HFFc6 (cell line): Measurements from ENCODE around the gene SDK2. TPM values are rescaled to one million over a fixed set of nuclear protein-coding genes. Genes with fewer than 3 reads are reported as not detected.

ENCODE experiments used
- DNase-seq: peaks from one replicate; pipeline ENCODE4 v3.0.0-alpha.2; 2018
- H3K27ac Mint-ChIP-seq: 2 replicates; pipeline ENCODE4 v1.8.0; 2020; ENCODE audit warnings: mild to moderate bottlenecking, mixed read lengths
- H3K27me3 Mint-ChIP-seq: 2 replicates; pipeline ENCODE4 v1.8.0; 2021; ENCODE audit warnings: mild to moderate bottlenecking, moderate library complexity, mixed read lengths; ENCODE audit not compliant: insufficient read depth
- H3K36me3 Mint-ChIP-seq: 2 replicates; pipeline ENCODE4 v1.8.0; 2021; ENCODE audit warnings: low read depth, mixed read lengths
- H3K4me1 Mint-ChIP-seq: 2 replicates; pipeline ENCODE4 v1.8.0; 2020; ENCODE audit warnings: low read depth, mixed read lengths
- H3K4me3 Mint-ChIP-seq: 2 replicates; pipeline ENCODE4 v1.8.0; 2020; ENCODE audit warnings: mild to moderate bottlenecking, moderate library complexity, mixed read lengths
- H3K9me3 Mint-ChIP-seq: 2 replicates; pipeline ENCODE4 v1.8.0; 2020; ENCODE audit warnings: mild to moderate bottlenecking, mixed read lengths
- total RNA-seq, 6 experiments: library from RNA; stranded (reverse); fragmentation: NEBNext Ultra II Directional; extraction: Animal tissue kit (Norgen Biotek cat#: 25700); gene quantifications; 2 replicates in 1 of 6; 3 replicates in 5 of 6; pipeline ENCODE4 v1.2.3, GENCODE V29; 2021
- TF ChIP-seq, protein P1 (sequence below): fragments of 200-600 bp; sonication (generic); IDR thresholded peaks from 2 replicates; pipeline ENCODE4 v1.5.0; 2021; ENCODE audit warnings: antibody characterized with exemption, mild to moderate bottlenecking

Gene SDK2
- total RNA-seq, 6 experiments from 2014 or later, result 0.03 TPM; not detected in 4

DNA sequence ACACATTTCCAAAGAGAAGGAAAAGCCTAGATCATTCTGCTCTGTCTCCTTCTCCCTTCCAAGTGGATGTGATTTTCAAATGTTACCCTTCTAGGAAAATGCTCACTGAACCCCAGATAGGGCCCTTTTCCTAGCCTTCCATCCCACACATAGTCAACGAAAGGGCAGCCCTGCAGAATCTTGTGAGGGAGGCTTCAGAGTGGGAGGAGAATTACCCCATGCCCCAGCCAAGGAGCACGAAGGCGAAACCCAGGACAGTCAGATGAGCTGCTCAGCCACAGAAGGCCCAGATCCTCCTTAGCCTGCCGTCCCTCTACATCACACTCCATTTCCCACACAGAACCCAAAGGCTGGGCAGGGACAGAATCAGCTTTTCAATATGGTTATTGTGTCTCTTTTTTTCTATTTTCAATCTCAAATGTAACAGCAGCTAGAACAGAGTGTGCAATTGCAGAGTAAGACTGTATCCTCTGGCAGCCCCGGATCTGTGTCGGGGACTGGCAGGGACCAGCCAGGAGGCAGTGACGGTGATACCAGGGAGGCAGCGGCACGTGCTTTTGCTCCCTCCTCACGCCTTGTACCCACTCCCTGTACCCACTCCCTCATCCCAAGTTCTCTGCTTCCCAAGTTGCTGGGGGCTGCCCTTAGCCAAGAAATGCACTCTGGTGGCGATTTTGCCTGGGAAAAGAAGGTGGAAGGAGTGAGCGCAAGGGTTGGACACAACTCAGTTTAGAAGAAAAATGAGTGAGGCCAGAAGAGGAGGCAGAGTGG is 3.7 kb upstream of the SDK2 start:
- no peaks in the 10 kb centered on the region for H3K36me3 Mint-ChIP-seq
- no peak for DNase-seq
- H3K4me1 Mint-ChIP-seq, result no peaks in the 10 kb centered on the region
- no peaks in the 10 kb centered on the region; the same call in 1 of the 2 replicates for H3K27me3 Mint-ChIP-seq
- H3K4me3 Mint-ChIP-seq, result no peak overlapping the region
- no peak overlapping the region for H3K27ac Mint-ChIP-seq
- TF ChIP-seq, protein P1, sequence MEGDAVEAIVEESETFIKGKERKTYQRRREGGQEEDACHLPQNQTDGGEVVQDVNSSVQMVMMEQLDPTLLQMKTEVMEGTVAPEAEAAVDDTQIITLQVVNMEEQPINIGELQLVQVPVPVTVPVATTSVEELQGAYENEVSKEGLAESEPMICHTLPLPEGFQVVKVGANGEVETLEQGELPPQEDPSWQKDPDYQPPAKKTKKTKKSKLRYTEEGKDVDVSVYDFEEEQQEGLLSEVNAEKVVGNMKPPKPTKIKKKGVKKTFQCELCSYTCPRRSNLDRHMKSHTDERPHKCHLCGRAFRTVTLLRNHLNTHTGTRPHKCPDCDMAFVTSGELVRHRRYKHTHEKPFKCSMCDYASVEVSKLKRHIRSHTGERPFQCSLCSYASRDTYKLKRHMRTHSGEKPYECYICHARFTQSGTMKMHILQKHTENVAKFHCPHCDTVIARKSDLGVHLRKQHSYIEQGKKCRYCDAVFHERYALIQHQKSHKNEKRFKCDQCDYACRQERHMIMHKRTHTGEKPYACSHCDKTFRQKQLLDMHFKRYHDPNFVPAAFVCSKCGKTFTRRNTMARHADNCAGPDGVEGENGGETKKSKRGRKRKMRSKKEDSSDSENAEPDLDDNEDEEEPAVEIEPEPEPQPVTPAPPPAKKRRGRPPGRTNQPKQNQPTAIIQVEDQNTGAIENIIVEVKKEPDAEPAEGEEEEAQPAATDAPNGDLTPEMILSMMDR, result no peak
- peaks cover 49% of the 10 kb centered on the region for H3K9me3 Mint-ChIP-seq

DNA sequence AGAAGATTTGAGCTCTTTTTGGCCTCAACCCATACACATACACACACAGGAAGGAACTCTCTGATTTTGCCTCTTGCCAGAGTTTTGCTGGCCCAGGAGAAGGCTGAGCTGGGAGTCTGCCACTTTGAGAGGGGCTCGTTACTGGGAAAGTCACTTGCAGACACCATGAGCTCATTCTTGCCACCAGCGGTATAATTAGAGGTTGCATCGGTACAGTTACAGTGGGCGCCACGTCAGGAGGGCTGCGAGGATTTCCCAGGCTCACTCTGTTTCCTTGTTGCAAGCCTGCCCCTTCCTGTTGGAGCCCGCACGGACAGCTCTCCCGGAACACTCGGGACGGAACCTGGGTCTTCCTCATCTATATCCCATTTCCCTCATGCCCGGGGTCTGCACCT is 3.1 kb upstream of the SDK2 start:
- H3K27ac Mint-ChIP-seq, result no peak overlapping the region
- TF ChIP-seq, protein P1, result no peak
- no peak for DNase-seq
- peaks cover 45% of the 10 kb centered on the region for H3K9me3 Mint-ChIP-seq
- H3K36me3 Mint-ChIP-seq, result no peaks in the 10 kb centered on the region
- no peaks in the 10 kb centered on the region; the same call in 1 of the 2 replicates for H3K27me3 Mint-ChIP-seq
- no peak overlapping the region for H3K4me3 Mint-ChIP-seq
- no peaks in the 10 kb centered on the region for H3K4me1 Mint-ChIP-seq

DNA sequence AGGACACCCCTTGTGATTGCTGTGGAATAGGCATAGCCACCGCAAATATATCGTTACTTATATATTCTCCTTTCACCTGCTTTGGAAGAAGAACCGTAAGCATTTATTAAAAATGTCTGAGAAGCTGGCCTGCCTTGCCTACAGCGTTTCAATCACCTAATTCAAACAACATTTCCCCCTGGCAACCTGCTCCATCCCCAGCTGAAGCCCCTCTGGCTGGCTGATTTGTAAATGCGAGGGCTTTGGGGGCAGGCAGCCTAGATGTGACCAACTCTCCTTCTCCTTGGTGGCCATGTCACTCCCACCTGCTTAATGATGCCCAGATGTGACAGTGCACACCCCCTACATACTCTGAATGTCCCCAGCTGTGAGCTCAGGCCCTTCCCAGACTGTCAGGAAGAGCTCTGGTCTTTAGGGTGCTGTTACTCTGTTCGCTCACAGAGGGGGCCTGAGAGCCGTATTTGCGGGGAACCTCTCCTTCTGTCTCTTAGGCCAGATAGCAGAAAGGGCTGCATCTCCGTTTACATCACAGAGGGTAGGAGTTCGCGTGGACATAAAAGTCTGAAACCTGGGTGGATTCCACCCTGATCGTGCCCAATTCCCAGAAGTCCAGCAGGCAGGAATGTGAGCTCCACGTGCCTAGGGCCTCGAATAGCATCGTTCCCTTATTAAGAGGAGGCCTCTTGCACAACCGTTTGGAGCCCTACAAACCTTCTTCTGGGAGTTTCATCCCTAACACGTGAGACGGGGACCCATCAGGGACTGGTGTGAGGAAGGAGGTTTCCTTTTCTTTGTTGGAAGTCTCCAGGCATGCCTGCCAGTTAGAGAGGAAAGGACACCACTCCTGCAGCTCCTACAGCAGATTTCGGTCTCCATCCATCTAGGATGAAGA is 2.4 kb upstream of the SDK2 start:
- peaks cover 47% of the 10 kb centered on the region for H3K9me3 Mint-ChIP-seq
- H3K27ac Mint-ChIP-seq, result no peak overlapping the region
- no peaks in the 10 kb centered on the region for H3K36me3 Mint-ChIP-seq
- DNase-seq, result no peak
- no peaks in the 10 kb centered on the region for H3K4me1 Mint-ChIP-seq
- TF ChIP-seq, protein P1, result no peak
- no peaks in the 10 kb centered on the region; the same call in 1 of the 2 replicates for H3K27me3 Mint-ChIP-seq
- H3K4me3 Mint-ChIP-seq, result no peak overlapping the region

DNA sequence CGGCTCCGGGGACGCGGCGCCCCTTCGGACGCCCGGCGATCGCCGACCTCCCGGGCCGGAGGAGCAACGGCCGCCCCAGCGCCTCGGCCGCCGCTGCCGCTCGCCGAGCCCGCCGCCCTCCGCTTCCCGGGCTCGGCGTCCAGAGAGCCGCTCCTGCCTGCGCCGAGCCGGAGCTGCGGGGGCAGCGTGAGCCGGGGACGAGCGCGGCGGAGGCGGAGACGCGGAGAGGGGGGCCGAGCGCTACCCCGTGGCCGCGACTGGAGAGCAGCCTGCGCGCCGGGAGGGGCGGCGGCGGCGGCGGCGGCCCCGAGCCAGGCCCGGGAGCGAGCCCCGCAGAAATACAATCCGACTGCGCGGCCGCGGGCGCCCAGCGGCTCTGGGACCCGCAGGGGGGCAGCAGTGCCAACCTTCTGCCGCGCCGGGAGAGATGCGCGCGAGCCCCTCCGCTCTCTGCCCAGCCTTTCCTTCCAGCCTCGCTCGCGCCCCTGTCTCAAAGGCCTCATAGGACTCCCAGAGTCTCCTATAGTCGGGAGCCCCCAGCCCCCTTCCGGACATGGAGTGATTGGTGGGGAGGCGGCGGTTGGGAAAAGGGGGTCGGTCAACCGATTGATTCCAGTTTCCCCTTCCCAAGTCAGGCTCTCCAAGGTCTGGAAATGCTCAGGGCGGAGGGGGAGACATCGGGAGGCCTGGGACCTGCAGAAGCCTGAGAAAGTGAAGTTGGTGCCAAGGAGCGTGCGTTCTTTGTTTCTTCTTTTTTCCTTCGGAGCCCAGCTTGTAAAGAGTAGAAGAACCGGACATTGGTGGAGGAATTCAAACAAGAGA is 1.0 kb upstream of the SDK2 start:
- TF ChIP-seq, protein P1, result no peak
- Mint-ChIP-seq H3K27me3 (no peaks in the 10 kb centered on the region; the same call in 1 of the 2 replicates), H3K4me3 (no peak overlapping the region), H3K9me3 (peaks cover 45% of the 10 kb centered on the region), H3K36me3 (no peaks in the 10 kb centered on the region), H3K27ac (no peak overlapping the region), H3K4me1 (no peaks in the 10 kb centered on the region)
- DNase-seq, result no peak

DNA sequence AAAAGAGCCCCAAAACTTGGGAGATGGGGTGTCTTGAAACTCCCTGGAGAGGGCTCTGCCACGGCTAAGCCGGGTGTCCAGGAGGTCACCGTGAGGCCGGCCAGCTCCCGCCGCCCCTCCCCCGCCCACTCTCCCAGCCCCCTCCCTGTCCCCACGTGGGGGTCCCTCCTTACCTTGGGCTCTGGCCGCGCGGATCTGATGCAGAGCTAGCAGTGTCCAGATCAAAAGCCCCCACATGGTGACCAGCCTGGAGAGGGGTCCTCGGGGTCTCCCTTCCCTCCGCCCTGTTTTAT is 447 bp downstream of the SDK2 start:
- Mint-ChIP-seq H3K36me3 (no peaks in the 10 kb centered on the region), H3K27ac (no peak overlapping the region), H3K4me3 (no peak overlapping the region), H3K27me3 (no peaks in the 10 kb centered on the region; the same call in 1 of the 2 replicates), H3K4me1 (no peaks in the 10 kb centered on the region), H3K9me3 (peaks cover 35% of the 10 kb centered on the region)
- TF ChIP-seq, protein P1, result no peak
- no peak for DNase-seq
